Measurements from ENCODE around the gene GALNT13. TPM values are rescaled to one million over a fixed set of nuclear protein-coding genes. Genes with fewer than 3 reads are reported as not detected.

Gene GALNT13
- total RNA-seq, 1 experiment from 2014 or later: not detected

GRCh38 chr2:154173919-154174318 is 302.2 kb downstream of the GALNT13 start:
- Mint-ChIP-seq H3K27me3 (ENCODE audit: unreplicated experiment) (no peaks in the 10 kb centered on the region), H3K36me3 (ENCODE audit: insufficient read depth, unreplicated experiment) (no peaks in the 10 kb centered on the region), H3K4me1 (ENCODE audit: low read depth, unreplicated experiment) (peaks cover 6% of the 10 kb centered on the region), H3K9me3 (ENCODE audit: low read depth, unreplicated experiment) (no peaks in the 10 kb centered on the region), H3K4me3 (ENCODE audit: low read depth, unreplicated experiment) (no peak overlapping the region), H3K27ac (ENCODE audit: unreplicated experiment) (no peak overlapping the region)
- CTCF ChIA-PET: no interaction called here
- intact Hi-C loops (cut with micrococcal nuclease; ENCODE audit: unreplicated experiment): no loop called here
- DNase-seq: no peak
- BruUV-seq (replicated peaks): no TSS peak
- TF ChIP-seq CTCF (IDR thresholded peaks at IDR 0.05; ENCODE audit: unreplicated experiment): no peak

GRCh38 chr2:154182008-154182407 is 310.3 kb downstream of the GALNT13 start:
- intact Hi-C loops (cut with micrococcal nuclease; ENCODE audit: unreplicated experiment): no loop called here
- Mint-ChIP-seq H3K27ac (ENCODE audit: unreplicated experiment) (no peak overlapping the region), H3K4me3 (ENCODE audit: low read depth, unreplicated experiment) (no peak overlapping the region), H3K27me3 (ENCODE audit: unreplicated experiment) (no peaks in the 10 kb centered on the region), H3K4me1 (ENCODE audit: low read depth, unreplicated experiment) (peaks cover 6% of the 10 kb centered on the region), H3K36me3 (ENCODE audit: insufficient read depth, unreplicated experiment) (no peaks in the 10 kb centered on the region), H3K9me3 (ENCODE audit: low read depth, unreplicated experiment) (peaks cover 3% of the 10 kb centered on the region)
- CTCF ChIA-PET: no interaction called here
- BruUV-seq (replicated peaks): no TSS peak
- no peak for TF ChIP-seq CTCF (IDR thresholded peaks at IDR 0.05; ENCODE audit: unreplicated experiment)
- no peak for DNase-seq

GRCh38 chr2:154187948-154188347 is 316.2 kb downstream of the GALNT13 start:
- no TSS peak for BruUV-seq (replicated peaks)
- no peaks in the 10 kb centered on the region for H3K36me3 Mint-ChIP-seq (ENCODE audit: insufficient read depth, unreplicated experiment)
- no peak overlapping the region for H3K4me3 Mint-ChIP-seq (ENCODE audit: low read depth, unreplicated experiment)
- peaks cover 3% of the 10 kb centered on the region for H3K9me3 Mint-ChIP-seq (ENCODE audit: low read depth, unreplicated experiment)
- intact Hi-C loops (cut with micrococcal nuclease; ENCODE audit: unreplicated experiment): no loop called here
- no peaks in the 10 kb centered on the region for H3K27me3 Mint-ChIP-seq (ENCODE audit: unreplicated experiment)
- DNase-seq: no peak
- no peak for TF ChIP-seq CTCF (IDR thresholded peaks at IDR 0.05; ENCODE audit: unreplicated experiment)
- no peak overlapping the region for H3K27ac Mint-ChIP-seq (ENCODE audit: unreplicated experiment)
- CTCF ChIA-PET: no interaction called here
- no peaks in the 10 kb centered on the region for H3K4me1 Mint-ChIP-seq (ENCODE audit: low read depth, unreplicated experiment)

- TF ChIP-seq CTCF (IDR thresholded peaks at IDR 0.05; ENCODE audit: unreplicated experiment): no peak
- H3K9me3 Mint-ChIP-seq (ENCODE audit: low read depth, unreplicated experiment): no peaks in the 10 kb centered on the region
- CTCF ChIA-PET: no interaction called here
- no TSS peak for BruUV-seq (replicated peaks)
- H3K4me3 Mint-ChIP-seq (ENCODE audit: low read depth, unreplicated experiment): no peak overlapping the region
- DNase-seq: no peak
- H3K4me1 Mint-ChIP-seq (ENCODE audit: low read depth, unreplicated experiment): peaks cover 2% of the 10 kb centered on the region
- H3K27me3 Mint-ChIP-seq (ENCODE audit: unreplicated experiment): no peaks in the 10 kb centered on the region
- no peak overlapping the region for H3K27ac Mint-ChIP-seq (ENCODE audit: unreplicated experiment)
- intact Hi-C loops (cut with micrococcal nuclease; ENCODE audit: unreplicated experiment): no loop called here
- H3K36me3 Mint-ChIP-seq (ENCODE audit: insufficient read depth, unreplicated experiment): no peaks in the 10 kb centered on the region
Observed at GRCh38 chr2:154189953-154190352, 318.2 kb downstream of the GALNT13 start.
